WTC11 (cell line): Measurements from ENCODE around the gene DHX57.

Source experiments
- NR2C2 ChIP-seq: sonication (generic); formaldehyde crosslinking; IDR thresholded peaks from 2 replicates; pipeline ENCODE4 v1.8.0; 2022; ENCODE audit warnings: mild to moderate bottlenecking, missing genetic modification reagents
- SP1 ChIP-seq: sonication (generic); formaldehyde crosslinking; conservative IDR thresholded peaks from 2 replicates; pipeline ENCODE4 v1.8.1; 2022; ENCODE audit warnings: missing genetic modification reagents
- ZBTB21 ChIP-seq: sonication (generic); formaldehyde crosslinking; IDR thresholded peaks from 2 replicates; pipeline ENCODE4 v1.8.1; 2023; ENCODE audit warnings: mild to moderate bottlenecking, missing genetic modification reagents, borderline replicate concordance
- ZNF138 ChIP-seq: sonication (generic); formaldehyde crosslinking; conservative IDR thresholded peaks from 2 replicates; pipeline ENCODE4 v1.8.1; 2022; ENCODE audit warnings: mild to moderate bottlenecking, moderate library complexity, missing genetic modification reagents
- TF ChIP-seq, protein P1 (sequence below): fragments of 200-600 bp; IDR thresholded peaks from 2 replicates; pipeline ENCODE4 v1.8.0; 2022; ENCODE audit warnings: antibody characterized with exemption

DNA sequence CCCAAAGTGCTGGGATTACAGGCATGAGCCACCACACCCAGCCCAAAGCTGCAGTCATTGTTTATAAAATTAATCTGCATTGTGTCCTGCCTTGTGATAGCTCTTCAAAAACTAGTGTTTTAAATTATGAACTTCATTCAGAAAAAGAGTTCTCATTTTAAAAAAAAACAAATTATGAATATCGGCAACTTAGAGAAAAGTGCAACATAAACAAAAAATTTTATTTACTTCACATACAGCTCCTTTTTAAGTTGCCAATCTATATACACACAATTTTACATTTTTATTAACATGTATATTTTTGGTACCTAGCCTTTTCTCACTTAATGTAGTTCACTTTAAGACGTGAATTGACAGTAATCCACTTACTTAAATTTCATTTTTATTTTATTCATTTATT lies 50.8 kb downstream of the DHX57 start:
- TF ChIP-seq SP1 (CRISPR knock-in tag) (no peak), ZBTB21 (CRISPR knock-in tag) (no peak), ZNF138 (CRISPR knock-in tag) (no peak), NR2C2 (CRISPR knock-in tag) (no peak)
- TF ChIP-seq, protein P1, sequence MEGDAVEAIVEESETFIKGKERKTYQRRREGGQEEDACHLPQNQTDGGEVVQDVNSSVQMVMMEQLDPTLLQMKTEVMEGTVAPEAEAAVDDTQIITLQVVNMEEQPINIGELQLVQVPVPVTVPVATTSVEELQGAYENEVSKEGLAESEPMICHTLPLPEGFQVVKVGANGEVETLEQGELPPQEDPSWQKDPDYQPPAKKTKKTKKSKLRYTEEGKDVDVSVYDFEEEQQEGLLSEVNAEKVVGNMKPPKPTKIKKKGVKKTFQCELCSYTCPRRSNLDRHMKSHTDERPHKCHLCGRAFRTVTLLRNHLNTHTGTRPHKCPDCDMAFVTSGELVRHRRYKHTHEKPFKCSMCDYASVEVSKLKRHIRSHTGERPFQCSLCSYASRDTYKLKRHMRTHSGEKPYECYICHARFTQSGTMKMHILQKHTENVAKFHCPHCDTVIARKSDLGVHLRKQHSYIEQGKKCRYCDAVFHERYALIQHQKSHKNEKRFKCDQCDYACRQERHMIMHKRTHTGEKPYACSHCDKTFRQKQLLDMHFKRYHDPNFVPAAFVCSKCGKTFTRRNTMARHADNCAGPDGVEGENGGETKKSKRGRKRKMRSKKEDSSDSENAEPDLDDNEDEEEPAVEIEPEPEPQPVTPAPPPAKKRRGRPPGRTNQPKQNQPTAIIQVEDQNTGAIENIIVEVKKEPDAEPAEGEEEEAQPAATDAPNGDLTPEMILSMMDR: no peak
